GM12878 (cell line): ENCODE data around the gene RAF1. TPM values are rescaled to one million over a fixed set of nuclear protein-coding genes. Genes with fewer than 3 reads are reported as not detected.

Experiments used
- ATAC-seq: fragments of 200-7000 bp; cut with Tn5 transposase; 3 replicates; pipeline ENCODE4 v1.9.1; 2020; ENCODE audit warnings: mild to moderate bottlenecking, moderate library complexity
- BruUV-seq: library from RNA; stranded (reverse); fragments of 400-500 nt; replicated peaks from 2 replicates; lab custom pipeline; 2021; lab: Mats Ljungman, UMichigan
- CTCF ChIA-PET: fragments of 300-600 bp; sonication (Branson Sonifier 250); formaldehyde crosslinking; extraction: SDS; loops from one replicate; lab custom pipeline; 2021; ENCODE audit warnings: inconsistent platforms; lab: Yijun Ruan, JAX
- POLR2A ChIA-PET: fragments of 350-600 bp; formaldehyde crosslinking; extraction: SDS; loops from one replicate; lab custom pipeline; 2021; ENCODE audit warnings: inconsistent platforms; lab: Charles Lee
- RAD21 ChIA-PET: fragments of 300-600 bp; sonication (Branson Sonifier 250); formaldehyde crosslinking; loops from one replicate; lab custom pipeline; 2023; ENCODE audit warnings: antibody characterized with exemption; ENCODE audit not compliant: unreplicated experiment; lab: Charles Lee
- SMC1A ChIA-PET: fragments of 300-600 bp; sonication (Branson Sonifier 250); formaldehyde crosslinking; loops from one replicate; lab custom pipeline; 2023; ENCODE audit not compliant: unreplicated experiment, uncharacterized antibody; lab: Charles Lee
- DNase-seq: peaks from one replicate; pipeline ENCODE4 v3.0.0-alpha.2; 2011; ENCODE audit warnings: low read depth, low spot score
- FAIRE-seq: peaks from 3 replicates; lab custom pipeline; 2011; peaks lifted over from hg19 to GRCh38; lab: Jason Lieb, UNC
- H2AFZ ChIP-seq: 2 replicates; pipeline ENCODE4 v1.6.0; 2011; ENCODE audit warnings: low read depth, low read length, control low read depth; ENCODE audit not compliant: control insufficient read depth
- H3K27ac ChIP-seq: 2 replicates; pipeline ENCODE4 v1.5.1; 2011; ENCODE audit warnings: control low read depth; ENCODE audit not compliant: control insufficient read depth, insufficient read depth
- H3K27me3 ChIP-seq, 2 experiments: replicated peaks in 1 of 2; 2 replicates each; pipeline versions ENCODE4 v1.6.0 to v1.6.1; 2011; ENCODE audit warnings: low read length in 1 of 2; ENCODE audit not compliant: control insufficient read depth in 2 of 2, insufficient read depth in 2 of 2
- H3K36me3 ChIP-seq, 2 experiments: 2 replicates each; pipeline ENCODE4 v1.5.1; 2011; ENCODE audit warnings: low read length in 1 of 2; ENCODE audit not compliant: control insufficient read depth in 2 of 2, insufficient read depth in 2 of 2
- H3K4me1 ChIP-seq: 2 replicates; pipeline ENCODE4 v1.6.1; 2011; ENCODE audit warnings: mild to moderate bottlenecking, low read length, moderate library complexity, mixed read lengths; ENCODE audit not compliant: control insufficient read depth, insufficient read depth
- H3K4me2 ChIP-seq: 2 replicates; pipeline ENCODE4 v1.6.0; 2011; ENCODE audit warnings: control low read depth; ENCODE audit not compliant: control insufficient read depth, insufficient read depth
- H3K4me3 ChIP-seq: fragments of 200-600 bp; sonication (generic); 2 replicates; pipeline ENCODE4 v1.5.1; 2016
- H3K79me2 ChIP-seq: 2 replicates; pipeline ENCODE4 v1.6.0; 2011; ENCODE audit warnings: low read length; ENCODE audit not compliant: control insufficient read depth, insufficient read depth
- H3K9ac ChIP-seq: 2 replicates; pipeline ENCODE4 v1.8.0; 2011; ENCODE audit warnings: low read length, control low read depth, mixed read lengths; ENCODE audit not compliant: control insufficient read depth, insufficient read depth
- H3K9me3 ChIP-seq: replicated peaks from 3 replicates; pipeline ENCODE4 v1.5.1; 2011; ENCODE audit warnings: mild to moderate bottlenecking, low read length; ENCODE audit not compliant: control insufficient read depth, insufficient read depth
- H4K20me1 ChIP-seq: 2 replicates; pipeline ENCODE4 v1.6.0; 2011; ENCODE audit not compliant: control insufficient read depth, insufficient read depth
- BCL11A ChIP-seq: IDR thresholded peaks from 2 replicates; pipeline ENCODE4 v1.6.1; 2011; ENCODE audit warnings: low read depth, low read length
- ZBED1 ChIP-seq: IDR thresholded peaks from 2 replicates; pipeline ENCODE4 v1.6.1; 2016; ENCODE audit warnings: borderline replicate concordance
- ZNF384 ChIP-seq: IDR thresholded peaks from 2 replicates; pipeline ENCODE4 v1.6.1; 2012; ENCODE audit warnings: low read depth, mild to moderate bottlenecking, low read length, improper control_type of control experiment, borderline replicate concordance
- WGBS: methylation state at CpG from one replicate; pipeline ENCODE4 v1.1.6; 2016; ENCODE audit warnings: low lambda C conversion rate; ENCODE audit not compliant: insufficient replicate concordance, insufficient coverage; ENCODE audit errors: missing lambda C conversion rate; 5-methylcytosine and 5-hydroxymethylcytosine counted together
- in situ Hi-C: fragments of 300-500 bp; cut with MboI; formaldehyde crosslinking; loops from 9 replicates; pipeline ENCODE4 v1.14.3; 2018; ENCODE audit warnings: mixed read lengths
- intact Hi-C: fragments of 100-400 bp; cut with micrococcal nuclease; formaldehyde crosslinking; loops from one replicate; pipeline ENCODE4 v1.14.2; 2022; ENCODE audit not compliant: unreplicated experiment
- polyA plus RNA-seq, 11 experiments: library from polyadenylated mRNA; depleted of rRNA in 4 of 11; unstranded in 6 of 11; stranded (reverse) in 5 of 11; fragments of >200 nt; fragmentation: Nextera tagmentation in 4 of 11; fragmentation: Illumina TruSeq in 1 of 11; extraction: Ambion mirVana in 4 of 11; extraction: Trizol in 1 of 11; gene quantifications; 1 replicate in 1 of 11; 2 replicates in 10 of 11; pipeline versions ENCODE4 v1.2.1 to v1.2.3, GENCODE V29; 2011 to 2016; ENCODE audit warnings: inconsistent platforms in 2 of 11, missing spikeins in 2 of 11, low read depth in 1 of 11
- total RNA-seq, 4 experiments: library from RNA; depleted of rRNA in 3 of 4; stranded (reverse); fragments of >200 nt in 3 of 4; fragmentation: Illumina TruSeq in 1 of 4; extraction: Trizol in 1 of 4; gene quantifications; 2 replicates each; pipeline versions ENCODE4 v1.2.1 to v1.2.3, GENCODE V29; 2013 to 2021
- TF ChIP-seq, protein P1 (sequence below): IDR thresholded peaks from 2 replicates; pipeline ENCODE4 v1.6.1; 2012; ENCODE audit warnings: low read depth, low read length, improper control_type of control experiment

The RAF1 gene
- total and polyA plus RNA-seq, 10 of the 15 experiments (the other 5 are each of a cell fraction or from before 2014, with no cell fraction given) = 20.4 to 151 (median 77.8) TPM

DNA sequence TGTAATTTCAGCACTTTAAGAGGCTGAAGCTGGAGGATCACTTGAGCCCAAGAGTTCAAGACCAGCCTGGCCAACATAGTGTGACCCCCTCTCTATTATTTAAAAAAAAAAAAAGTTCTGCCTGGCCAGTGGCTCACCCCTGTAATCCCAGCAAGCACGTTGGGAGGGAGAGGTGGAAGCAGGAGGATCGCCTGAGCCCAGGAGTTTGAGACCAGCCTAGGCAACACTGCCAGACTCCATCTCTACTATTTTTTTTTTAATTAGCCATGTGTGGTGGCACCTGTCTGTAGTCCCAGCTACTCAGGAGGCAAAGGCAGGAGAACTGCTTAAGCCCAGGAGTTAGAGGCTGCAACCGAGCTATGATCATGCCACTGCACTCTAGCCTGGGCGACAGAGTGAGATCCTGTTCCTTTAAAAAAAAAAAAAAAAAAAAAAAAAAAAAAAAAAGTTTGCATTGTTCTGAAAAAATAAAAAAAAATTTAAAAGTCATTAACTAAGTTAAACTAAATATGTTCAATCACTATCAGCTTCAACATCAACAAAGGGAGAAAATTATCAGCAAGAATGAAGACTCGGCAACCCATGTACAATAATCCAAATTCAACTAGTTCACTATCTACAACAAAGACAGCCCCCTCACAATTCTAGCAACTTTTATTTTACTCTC is 1.9 kb downstream of the RAF1 start:
- H3K4me2 ChIP-seq = peak overlapping the region; percentile 72
- no TSS peak for BruUV-seq
- 17% methylated on average over 5 of the region's 5 CpGs for WGBS
- H3K27ac ChIP-seq = peak overlapping the region; percentile 97
- in situ Hi-C loops (no loop called here), intact Hi-C loops (loop anchor here (2.0 to 5.0 kb wide), 3 partner anchors 35 to 105 kb away; partner anchors contain the start of gene MKRN2)
- ChIA-PET RAD21 (interaction anchor here (0.8 to 5.4 kb wide), 6 partner anchors 13 to 178 kb away, joined by 3 to 72 read pairs (median 6); partner anchors contain the start of gene TSEN2), CTCF (interaction anchor here (1.0 to 5.4 kb wide), 4 partner anchors 13 to 178 kb away, joined by 3 to 30 read pairs (median 3); partner anchors contain the start of gene TSEN2), SMC1A (interaction anchor here (0.7 to 7.5 kb wide), 11 partner anchors 14 to 178 kb away, joined by 3 to 140 read pairs (median 4); partner anchors contain the start of genes MKRN2 and TSEN2), POLR2A (interaction anchor here (0.6 to 9.5 kb wide), 9 partner anchors 9 to 1230 kb away, joined by 3 to 125 read pairs (median 5); partner anchors contain the start of gene MKRN2)
- H4K20me1 ChIP-seq = peaks cover 3% of the 10 kb centered on the region; the same call in 1 of the 2 replicates
- TF ChIP-seq BCL11A = no peak
- TF ChIP-seq ZNF384 = peak; percentile 84
- no peak for TF ChIP-seq ZBED1
- TF ChIP-seq, protein P1, sequence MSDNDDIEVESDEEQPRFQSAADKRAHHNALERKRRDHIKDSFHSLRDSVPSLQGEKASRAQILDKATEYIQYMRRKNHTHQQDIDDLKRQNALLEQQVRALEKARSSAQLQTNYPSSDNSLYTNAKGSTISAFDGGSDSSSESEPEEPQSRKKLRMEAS = no peak
- H3K9ac ChIP-seq = peak overlapping the region; percentile 98
- H3K9me3 ChIP-seq = no peaks in the 10 kb centered on the region
- no peaks in the 10 kb centered on the region for H3K27me3 ChIP-seq
- peaks cover 70% of the 10 kb centered on the region for H3K79me2 ChIP-seq
- no peak for FAIRE-seq
- peak; percentile 11; the same call in 2 of the 3 replicates for ATAC-seq
- no peak overlapping the region for H2AFZ ChIP-seq
- H3K36me3 ChIP-seq = no peaks in the 10 kb centered on the region
- peaks cover 14% of the 10 kb centered on the region for H3K4me1 ChIP-seq
- DNase-seq = no peak
- peak overlapping the region; percentile 86 for H3K4me3 ChIP-seq
